ENCODE measurements around the gene MGRN1. TPM values are rescaled to one million over a fixed set of nuclear protein-coding genes. Genes with fewer than 3 reads are reported as not detected.

MGRN1 gene
- total and polyA plus RNA-seq, 2 donors (not counting 3 experiments of a cell fraction or from before 2014, with no cell fraction given), result 15.6 to 73.0 TPM

GRCh38 chr16:4690946-4691665, 66.5 kb downstream of the MGRN1 start:
- FAIRE-seq (no peak), DNase-seq (ENCODE audit: low read depth, low spot score) (no peak)
- ChIA-PET POLR2A (no interaction called here), CTCF (interaction anchor here (2.0 kb wide), 1 partner anchor 8 kb away, joined by 7 read pairs; no protein-coding TSS in a partner anchor)
- intact Hi-C loops (cut with micrococcal nuclease), result no loop called here
- Histone ChIP-seq H3K9me3 (replicated peaks; ENCODE audit: control insufficient read depth, insufficient read depth, low read length) (no peaks in the 10 kb centered on the region), H3K27me3 (ENCODE audit: control insufficient read depth in 2 of 2, insufficient read depth in 2 of 2, low read length in 2 of 2) (no peaks in the 10 kb centered on the region), H3K79me2 (ENCODE audit: control insufficient read depth, insufficient read depth, low read length) (no peaks in the 10 kb centered on the region), H3K4me1 (ENCODE audit: control insufficient read depth, extremely low read depth, insufficient read depth, low read length) (peaks cover 4% of the 10 kb centered on the region), H3K27ac (ENCODE audit: insufficient read depth, low read depth, low read length) (no peak overlapping the region), H3K4me3 (replicated peaks in 1 of 3; ENCODE audit: insufficient read depth in 1 of 3, low read depth in 1 of 3, low read length in 3 of 3) (no peak overlapping the region), H4K20me1 (replicated peaks; ENCODE audit: control insufficient read depth, extremely low read depth, insufficient read depth, low read length) (no peaks in the 10 kb centered on the region), H3K9me1 (replicated peaks; ENCODE audit: control insufficient read depth, extremely low read depth, insufficient read depth, low read length) (no peaks in the 10 kb centered on the region), H3K9ac (replicated peaks; ENCODE audit: extremely low read depth, insufficient read depth, low read length) (no peak overlapping the region), H3K4me2 (ENCODE audit: insufficient read depth, low read length) (no peak overlapping the region), H2AFZ (ENCODE audit: low read depth, low read length) (no peak overlapping the region), H3K36me3 (ENCODE audit: control insufficient read depth in 2 of 2, extremely low read depth in 1 of 2, insufficient read depth in 2 of 2, low read length in 2 of 2) (peaks cover 0 to 26% of the 10 kb centered on the region in 2 experiments)
- TF ChIP-seq EZH2 (IDR thresholded peaks at IDR 0.05; ENCODE audit: borderline replicate concordance, low read depth, low read length, severe bottlenecking) (no peak), CTCF (IDR thresholded peaks at IDR 0.05; ENCODE audit: extremely low read depth in 1 of 2, insufficient read depth in 1 of 2, low read depth in 1 of 2, low read length in 2 of 2) (no peak), POLR2A (IDR thresholded peaks at IDR 0.05; ENCODE audit: low read depth, low read length) (no peak), MAX (IDR thresholded peaks at IDR 0.05; ENCODE audit: insufficient read depth, insufficient read length) (no peak), MYC (IDR thresholded peaks at IDR 0.05; ENCODE audit: low read depth, low read length) (no peak), JUN (IDR thresholded peaks at IDR 0.05; ENCODE audit: borderline replicate concordance, insufficient read depth, insufficient read length, low read depth) (no peak), GATA2 (IDR thresholded peaks at IDR 0.05; ENCODE audit: insufficient read depth, insufficient read length, low read depth, low read length) (no peak)
- no TSS peak for BruUV-seq (replicated peaks)
- dilution Hi-C loops (cut with MboI; ENCODE audit: extremely low pct_ligation_motif_present, low sequenced_read_pairs), result no loop called here

All from endothelial cell of umbilical vein (primary cell).